Thoracic aorta (tissue), 2 donors: ENCODE results near the gene COL18A1. TPM values are rescaled to one million over a fixed set of nuclear protein-coding genes. Genes with fewer than 3 reads are reported as not detected.
"Not testable (repeated sequence)": the region's sequence is repeated elsewhere in the genome, so short reads cannot be mapped to it uniquely, and the experiment has no call there.

Experiments
- ATAC-seq: fragments of 150-250 bp; one replicate; pipeline ENCODE4 v1.8.0; 2017; ENCODE audit warnings: low read depth; ENCODE audit not compliant: insufficient number of reproducible peaks, low FRiP score
- DNase-seq: peaks from one replicate; pipeline ENCODE4 v3.0.0-alpha.2; 2020; ENCODE audit warnings: low spot score
- H3K27ac ChIP-seq, 2 donors: fragments of 200-600 bp; sonication (generic); 1 replicate in 1 of 2; 2 replicates in 1 of 2; pipeline ENCODE4 v1.5.1; 2016; ENCODE audit warnings: mild to moderate bottlenecking in 2 of 2, moderate library complexity in 2 of 2
- H3K27me3 ChIP-seq: fragments of 200-600 bp; sonication (generic); replicated peaks from 2 replicates; pipeline ENCODE4 v1.6.0; 2016; ENCODE audit warnings: mild to moderate bottlenecking; ENCODE audit not compliant: insufficient read depth
- H3K36me3 ChIP-seq: fragments of 200-600 bp; sonication (generic); one replicate; pipeline ENCODE4 v1.5.1; 2016
- H3K4me1 ChIP-seq, 2 donors: fragments of 200-600 bp; sonication (generic); 1 replicate in 1 of 2; 2 replicates in 1 of 2; pipeline versions ENCODE4 v1.5.1 to v1.6.0; 2016; ENCODE audit warnings: low read depth in 2 of 2, mild to moderate bottlenecking in 1 of 2; ENCODE audit not compliant: control insufficient read depth in 1 of 2
- H3K4me3 ChIP-seq: fragments of 200-600 bp; sonication (generic); 2 replicates; pipeline ENCODE4 v1.5.1; 2016; ENCODE audit warnings: mild to moderate bottlenecking
- H3K9me3 ChIP-seq: fragments of 200-600 bp; sonication (generic); 2 replicates; pipeline ENCODE4 v1.5.1; 2016
- total RNA-seq, 2 donors: library from RNA; depleted of rRNA; stranded (reverse); fragments of >200 nt; gene quantifications; one replicate each; pipeline versions ENCODE4 v1.1.0 to v1.2.3, GENCODE V29; 2016
- TF ChIP-seq, protein P1 (sequence below): fragments of 200-600 bp; sonication (generic); IDR thresholded peaks from one replicate; pipeline ENCODE4 v1.5.1; 2019; ENCODE audit warnings: antibody characterized with exemption

COL18A1 gene
- total RNA-seq, 2 donors from 2014 or later: 507 to 811 TPM

DNA sequence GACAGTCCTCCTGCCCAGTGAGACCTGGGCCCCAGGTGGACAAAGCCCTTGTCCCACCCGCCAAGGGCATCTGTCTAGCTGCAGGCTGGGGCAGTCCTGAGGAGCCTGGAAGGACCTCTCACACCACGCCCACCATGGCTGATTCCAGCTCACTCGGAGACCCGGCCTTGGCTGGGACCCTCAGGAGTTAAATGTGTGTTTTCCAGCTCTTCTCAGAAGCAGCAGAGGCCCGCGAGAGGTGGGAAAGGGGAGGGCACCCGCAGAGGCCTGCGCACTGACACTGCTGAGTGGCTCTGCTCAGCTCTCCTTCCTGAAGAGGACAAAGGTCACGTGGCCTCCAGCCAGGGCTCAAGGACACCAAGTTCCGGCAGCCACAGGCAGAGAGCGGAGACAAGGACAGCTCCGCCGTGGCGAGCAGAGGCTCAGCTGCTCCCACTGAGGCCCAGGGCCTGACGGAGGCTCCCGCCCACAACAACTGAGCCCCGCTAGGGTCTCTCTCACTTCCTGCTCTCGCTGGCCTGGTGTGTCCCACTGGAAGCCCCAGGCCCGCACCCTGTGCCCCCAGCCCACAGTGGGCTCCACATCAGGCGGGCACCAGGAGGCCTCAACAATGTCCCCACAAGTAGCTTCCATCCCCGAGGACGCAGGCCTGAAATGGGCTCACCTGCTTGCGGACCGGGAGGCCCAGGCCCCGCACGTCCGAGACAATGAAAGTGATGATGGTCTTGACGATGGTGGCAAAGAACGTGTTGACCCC, 120.4 kb downstream of the COL18A1 start:
- no peak for ATAC-seq

DNA sequence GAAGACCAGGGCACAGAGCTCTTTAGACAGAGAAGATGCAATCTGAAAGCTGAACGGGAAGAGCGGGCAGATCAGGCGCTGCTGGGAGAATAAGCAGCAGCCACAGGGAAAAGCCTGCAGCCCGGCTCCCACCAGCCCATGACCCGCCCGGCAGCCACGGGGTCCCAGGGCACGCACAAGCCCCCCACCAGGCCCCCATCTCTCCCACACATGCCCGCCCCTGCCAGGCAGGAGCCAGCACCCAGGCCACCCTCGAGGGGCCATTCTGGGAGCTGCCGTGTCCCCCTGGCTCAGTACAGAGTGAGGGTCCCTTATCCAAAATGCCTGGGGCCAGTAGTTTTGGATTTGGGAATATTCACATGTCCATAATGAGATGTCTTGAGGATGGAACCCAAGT, 120.9 kb downstream of the COL18A1 start:
- DNase-seq: no peak
- TF ChIP-seq, protein P1, sequence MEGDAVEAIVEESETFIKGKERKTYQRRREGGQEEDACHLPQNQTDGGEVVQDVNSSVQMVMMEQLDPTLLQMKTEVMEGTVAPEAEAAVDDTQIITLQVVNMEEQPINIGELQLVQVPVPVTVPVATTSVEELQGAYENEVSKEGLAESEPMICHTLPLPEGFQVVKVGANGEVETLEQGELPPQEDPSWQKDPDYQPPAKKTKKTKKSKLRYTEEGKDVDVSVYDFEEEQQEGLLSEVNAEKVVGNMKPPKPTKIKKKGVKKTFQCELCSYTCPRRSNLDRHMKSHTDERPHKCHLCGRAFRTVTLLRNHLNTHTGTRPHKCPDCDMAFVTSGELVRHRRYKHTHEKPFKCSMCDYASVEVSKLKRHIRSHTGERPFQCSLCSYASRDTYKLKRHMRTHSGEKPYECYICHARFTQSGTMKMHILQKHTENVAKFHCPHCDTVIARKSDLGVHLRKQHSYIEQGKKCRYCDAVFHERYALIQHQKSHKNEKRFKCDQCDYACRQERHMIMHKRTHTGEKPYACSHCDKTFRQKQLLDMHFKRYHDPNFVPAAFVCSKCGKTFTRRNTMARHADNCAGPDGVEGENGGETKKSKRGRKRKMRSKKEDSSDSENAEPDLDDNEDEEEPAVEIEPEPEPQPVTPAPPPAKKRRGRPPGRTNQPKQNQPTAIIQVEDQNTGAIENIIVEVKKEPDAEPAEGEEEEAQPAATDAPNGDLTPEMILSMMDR: no peak
- Histone ChIP-seq H3K27ac (no peak overlapping the region), H3K4me1 (no peaks in the 10 kb centered on the region), H3K36me3 (no peaks in the 10 kb centered on the region), H3K9me3 (peaks cover 6% of the 10 kb centered on the region), H3K27me3 (no peaks in the 10 kb centered on the region), H3K4me3 (no peak overlapping the region)
- no peak for ATAC-seq

More for the DNA sequence above, 120.4 kb downstream of the COL18A1 start:
- Histone ChIP-seq H3K36me3 (no peaks in the 10 kb centered on the region), H3K27ac (no peak overlapping the region), H3K4me1 (no peaks in the 10 kb centered on the region), H3K27me3 (no peaks in the 10 kb centered on the region), H3K9me3 (peaks cover 11% of the 10 kb centered on the region), H3K4me3 (no peak overlapping the region)
- TF ChIP-seq, protein P1: no peak
- no peak for DNase-seq

DNA sequence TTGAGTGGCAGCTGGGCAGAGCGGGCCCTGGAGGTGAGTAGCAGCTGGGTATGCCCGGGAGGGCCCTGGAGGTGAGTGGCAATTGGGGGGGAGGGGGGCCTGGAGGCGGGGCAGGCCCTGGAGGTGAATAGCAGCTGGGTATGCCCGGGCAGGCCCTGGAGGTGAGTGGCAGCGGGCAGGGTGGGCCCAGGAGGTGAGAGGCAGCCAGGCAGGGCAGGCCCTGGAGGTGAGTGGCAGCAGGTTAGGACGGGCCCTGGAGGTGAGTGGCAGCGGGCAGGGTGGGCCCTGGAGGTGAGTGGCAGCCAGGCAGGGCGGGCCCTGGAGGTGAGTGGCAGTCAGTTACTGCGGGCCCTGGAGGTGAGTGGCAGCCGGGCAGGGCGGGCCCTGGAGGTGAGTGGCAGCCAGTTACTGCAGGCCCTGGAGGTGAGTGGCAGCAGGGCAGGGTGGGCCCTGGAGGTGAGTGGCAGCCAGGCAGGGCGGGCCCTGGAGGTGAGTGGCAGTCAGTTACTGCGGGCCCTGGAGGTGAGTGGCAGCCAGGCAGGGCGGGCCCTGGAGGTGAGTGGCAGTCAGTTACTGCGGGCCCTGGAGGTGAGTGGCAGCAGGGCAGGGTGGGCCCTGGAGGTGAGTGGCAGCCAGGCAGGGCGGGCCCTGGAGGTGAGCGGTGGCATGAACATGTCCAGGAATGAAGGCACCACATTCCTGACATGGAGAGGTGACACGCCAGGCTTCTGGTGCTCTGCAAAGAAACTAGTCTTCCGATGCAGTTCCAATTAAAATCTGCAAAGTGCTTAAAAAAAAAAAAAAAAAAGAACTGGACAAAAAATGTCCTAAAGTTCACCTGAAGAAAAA, 122.4 kb downstream of the COL18A1 start:
- not testable (repeated sequence) for H3K27ac ChIP-seq, H3K36me3 ChIP-seq, DNase-seq, H3K9me3 ChIP-seq, H3K27me3 ChIP-seq, H3K4me1 ChIP-seq, H3K4me3 ChIP-seq, ATAC-seq

DNA sequence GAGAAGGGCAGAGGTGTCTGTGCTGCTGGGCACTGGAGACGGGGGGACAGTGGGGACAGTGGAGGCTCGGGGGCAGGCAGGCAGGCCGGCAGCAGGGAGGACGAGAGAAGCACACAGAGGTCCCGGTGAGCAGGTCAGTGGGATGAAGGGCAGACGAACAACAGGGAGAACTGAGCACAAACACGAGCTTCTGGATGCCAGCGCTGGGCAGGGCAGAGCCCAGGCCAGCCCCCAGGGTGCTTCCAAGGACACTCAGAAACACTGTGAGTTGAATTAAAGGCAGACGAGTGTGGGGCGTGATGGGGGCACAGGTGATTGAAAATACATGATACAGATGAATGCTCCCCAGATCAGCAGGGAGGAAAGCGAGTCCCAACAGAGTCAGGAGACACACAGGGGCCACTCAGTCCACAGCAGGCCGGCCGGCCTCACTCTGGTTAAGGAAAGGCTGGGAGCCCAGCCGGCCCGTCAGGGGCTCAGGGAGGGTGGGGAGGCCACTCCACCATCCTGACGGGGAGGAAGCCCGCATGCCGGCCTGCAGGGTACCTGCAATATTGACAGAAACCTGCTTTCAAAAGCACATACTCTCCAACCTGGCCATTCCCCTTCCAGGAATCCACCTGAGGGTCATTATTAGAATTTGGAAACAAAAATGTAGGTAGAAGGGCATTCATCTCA, 123.2 kb downstream of the COL18A1 start:
- H3K4me3 ChIP-seq: no peak overlapping the region
- no peak overlapping the region for H3K27ac ChIP-seq
- ATAC-seq (no peak), DNase-seq (no peak)
- H3K36me3 ChIP-seq: no peaks in the 10 kb centered on the region
- no peaks in the 10 kb centered on the region for H3K4me1 ChIP-seq
- no peaks in the 10 kb centered on the region for H3K9me3 ChIP-seq
- TF ChIP-seq, protein P1: no peak
- no peaks in the 10 kb centered on the region for H3K27me3 ChIP-seq

DNA sequence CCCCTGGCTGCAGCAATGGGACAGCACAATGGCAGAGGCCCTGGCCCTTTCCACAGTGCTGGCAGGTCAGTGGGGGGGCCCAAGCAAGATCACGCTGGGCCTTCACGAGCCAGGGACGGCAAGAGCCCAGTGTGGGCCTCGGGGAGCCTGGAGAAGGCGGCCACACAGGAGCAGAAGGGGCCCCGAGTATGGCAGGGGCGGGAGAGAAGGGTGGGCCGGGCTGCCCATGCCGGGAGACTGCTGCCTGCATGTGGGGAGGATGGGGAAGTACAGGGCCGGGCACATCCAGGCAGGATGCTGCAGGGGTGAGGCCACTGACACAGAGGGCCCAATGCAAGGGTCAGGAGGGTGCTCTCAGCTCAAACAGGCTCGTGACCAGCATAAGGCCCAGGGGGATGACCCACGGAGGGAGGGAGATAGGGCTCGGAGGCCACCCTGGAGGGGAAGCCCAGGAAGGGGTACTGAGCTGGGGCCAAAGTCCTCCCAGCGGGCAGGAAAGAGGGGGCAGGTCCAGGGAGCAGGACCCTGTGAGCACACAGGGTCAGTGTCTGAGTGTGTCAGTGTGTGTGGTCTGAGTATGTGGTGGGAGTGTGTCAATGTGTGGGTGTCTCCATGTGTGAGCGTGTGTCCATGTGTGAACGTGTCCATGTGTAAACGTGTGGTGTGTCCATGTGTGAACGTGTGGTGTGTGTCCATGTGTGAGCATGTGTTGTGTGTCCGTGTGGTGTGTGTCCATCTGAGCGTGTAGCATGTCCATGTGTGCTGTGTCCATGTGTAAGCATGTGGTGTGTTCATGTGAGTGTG, 124.2 kb downstream of the COL18A1 start:
- no peak overlapping the region for H3K27ac ChIP-seq
- H3K36me3 ChIP-seq: no peaks in the 10 kb centered on the region
- no peaks in the 10 kb centered on the region for H3K4me1 ChIP-seq
- no peaks in the 10 kb centered on the region for H3K27me3 ChIP-seq
- DNase-seq: no peak
- no peak overlapping the region for H3K4me3 ChIP-seq
- ATAC-seq: peak; percentile 28
- no peaks in the 10 kb centered on the region for H3K9me3 ChIP-seq
- TF ChIP-seq, protein P1: no peak
